Activated naive CD8-positive, alpha-beta T cell treated with anti-CD3 and anti-CD28 coated beads for 36 hours (primary cell): Measurements from ENCODE around the gene C19orf67. TPM values are rescaled to one million over a fixed set of nuclear protein-coding genes. Genes with fewer than 3 reads are reported as not detected.

Source experiments
- DNase-seq: peaks from one replicate; pipeline ENCODE4 v3.0.0; 2021
- H3K27ac Mint-ChIP-seq: one replicate; pipeline ENCODE4 v1.8.0; 2022; ENCODE audit warnings: mild to moderate bottlenecking, moderate library complexity, mixed read lengths
- H3K27me3 Mint-ChIP-seq: one replicate; pipeline ENCODE4 v1.8.0; 2022; ENCODE audit warnings: mild to moderate bottlenecking, mixed read lengths
- H3K36me3 Mint-ChIP-seq: one replicate; pipeline ENCODE4 v1.8.0; 2021; ENCODE audit warnings: mild to moderate bottlenecking, mixed read lengths
- H3K4me1 Mint-ChIP-seq: one replicate; pipeline ENCODE4 v1.8.0; 2021; ENCODE audit warnings: mixed read lengths
- H3K4me3 Mint-ChIP-seq: one replicate; pipeline ENCODE4 v1.8.0; 2022; ENCODE audit warnings: mild to moderate bottlenecking, moderate library complexity, mixed read lengths
- H3K9me3 Mint-ChIP-seq: one replicate; pipeline ENCODE4 v1.8.0; 2022; ENCODE audit warnings: mixed read lengths
- total RNA-seq, 2 experiments: library from RNA; stranded (reverse); gene quantifications; one replicate each; pipeline ENCODE4 v1.2.3, GENCODE V29; 2021

C19orf67 gene
- not detected for total RNA-seq

GRCh38 chr19:14085309-14085995 is at the start of gene C19orf67:
Gene C19orf67 (minus strand): TSS chr19:14085783. CDS start chr19:14085627, 156 bp downstream.
- no peak for DNase-seq
- Mint-ChIP-seq H3K36me3 (peaks cover 12% of the 10 kb centered on the region), H3K4me3 (no peak within 1 kb of the TSS), H3K9me3 (no peaks in the 10 kb centered on the region), H3K27me3 (no peaks in the 10 kb centered on the region), H3K27ac (no peak within 1 kb of the TSS), H3K4me1 (peaks cover 10% of the 10 kb centered on the region)

- H3K27ac Mint-ChIP-seq = peak overlapping the region; percentile 96
- H3K27me3 Mint-ChIP-seq = no peaks in the 10 kb centered on the region
- peak overlapping the region; percentile 94 for H3K4me3 Mint-ChIP-seq
- H3K36me3 Mint-ChIP-seq = peaks cover 27% of the 10 kb centered on the region
- peaks cover 24% of the 10 kb centered on the region for H3K4me1 Mint-ChIP-seq
- H3K9me3 Mint-ChIP-seq = no peaks in the 10 kb centered on the region
- DNase-seq = no peak
Observed at GRCh38 chr19:14135355-14135754, 49.8 kb upstream of the C19orf67 start.

DNA sequence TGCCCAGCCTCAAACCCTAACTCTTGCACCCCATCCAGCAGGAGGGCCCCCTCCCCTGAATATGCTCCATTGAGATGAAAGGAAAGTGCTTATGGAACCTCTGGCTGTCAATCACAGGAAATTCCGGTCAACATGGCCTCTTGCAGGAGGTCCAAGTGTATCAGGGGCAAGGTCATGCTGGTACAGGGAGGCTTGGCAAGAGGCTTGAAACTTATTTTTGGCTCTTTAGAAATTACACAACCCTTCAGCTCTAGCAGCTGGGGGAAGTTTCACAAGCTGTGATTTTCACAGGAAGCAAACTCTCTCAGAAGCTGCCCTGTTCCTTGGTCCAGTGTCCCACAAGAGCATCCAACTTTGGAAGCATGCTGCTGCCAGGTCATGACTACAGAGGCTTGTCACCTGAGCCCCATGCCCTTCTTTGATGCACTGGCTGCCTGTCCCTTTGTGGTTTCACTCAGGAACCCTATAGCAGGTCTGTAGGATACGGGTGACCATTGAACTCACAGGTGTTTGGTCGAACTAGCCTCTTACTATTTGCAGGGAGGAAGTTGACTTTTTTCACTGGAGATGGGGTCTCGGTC is 42.4 kb upstream of the C19orf67 start:
- no peaks in the 10 kb centered on the region for H3K4me1 Mint-ChIP-seq
- DNase-seq = no peak
- H3K9me3 Mint-ChIP-seq = no peaks in the 10 kb centered on the region
- no peaks in the 10 kb centered on the region for H3K27me3 Mint-ChIP-seq
- no peak overlapping the region for H3K4me3 Mint-ChIP-seq
- peaks cover 22% of the 10 kb centered on the region for H3K36me3 Mint-ChIP-seq
- H3K27ac Mint-ChIP-seq = no peak overlapping the region

- Mint-ChIP-seq H3K36me3 (peaks cover 23% of the 10 kb centered on the region), H3K4me1 (no peaks in the 10 kb centered on the region)
Observed at GRCh38 chr19:14127176-14127575, 41.6 kb upstream of the C19orf67 start.

DNA sequence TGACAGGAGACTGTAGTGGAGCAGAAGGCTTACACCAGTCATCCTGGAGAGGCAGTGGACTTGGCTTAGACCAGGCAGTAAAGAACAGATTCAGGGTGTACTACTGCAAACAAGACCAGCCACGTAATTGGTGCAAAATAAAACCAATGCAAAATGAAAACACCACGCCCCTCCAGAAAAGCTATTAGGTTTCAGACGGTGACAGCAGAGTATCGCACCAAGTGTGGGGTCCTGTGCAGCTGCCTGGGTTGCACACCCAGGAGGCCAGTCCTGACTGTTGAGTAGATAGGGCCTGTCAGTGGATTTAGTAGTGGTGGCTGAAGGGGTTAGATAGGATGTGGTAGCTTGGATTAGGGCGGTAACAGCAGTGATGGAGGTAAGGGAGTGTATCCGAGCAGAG is 37.3 kb upstream of the C19orf67 start:
- H3K4me3 Mint-ChIP-seq = no peak overlapping the region
- DNase-seq = no peak

More at GRCh38 chr19:14127176-14127575, 41.6 kb upstream of the C19orf67 start:
- Mint-ChIP-seq H3K27ac (no peak overlapping the region), H3K27me3 (no peaks in the 10 kb centered on the region), H3K9me3 (no peaks in the 10 kb centered on the region), H3K4me3 (no peak overlapping the region)
- no peak for DNase-seq

DNA sequence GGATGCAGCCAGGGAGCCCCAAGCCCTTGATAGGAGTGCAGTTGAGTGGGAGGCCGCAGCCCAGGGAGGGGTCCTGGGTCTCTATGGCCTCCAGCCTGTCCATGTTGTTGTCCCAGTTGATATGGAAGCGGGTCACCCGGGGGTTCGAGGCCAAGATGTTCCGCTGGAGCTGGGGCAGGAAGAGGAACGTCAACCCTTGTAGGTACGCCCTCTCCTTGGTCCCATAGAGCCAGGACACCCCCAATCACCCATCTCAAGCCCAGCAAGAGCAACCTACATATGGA is 34.9 kb upstream of the C19orf67 start:
- no peak overlapping the region for H3K4me3 Mint-ChIP-seq

More for the DNA sequence above, 37.3 kb upstream of the C19orf67 start:
- Mint-ChIP-seq H3K9me3 (no peaks in the 10 kb centered on the region), H3K27me3 (no peaks in the 10 kb centered on the region), H3K4me1 (peaks cover 9% of the 10 kb centered on the region), H3K36me3 (peaks cover 15% of the 10 kb centered on the region), H3K27ac (no peak overlapping the region)

DNA sequence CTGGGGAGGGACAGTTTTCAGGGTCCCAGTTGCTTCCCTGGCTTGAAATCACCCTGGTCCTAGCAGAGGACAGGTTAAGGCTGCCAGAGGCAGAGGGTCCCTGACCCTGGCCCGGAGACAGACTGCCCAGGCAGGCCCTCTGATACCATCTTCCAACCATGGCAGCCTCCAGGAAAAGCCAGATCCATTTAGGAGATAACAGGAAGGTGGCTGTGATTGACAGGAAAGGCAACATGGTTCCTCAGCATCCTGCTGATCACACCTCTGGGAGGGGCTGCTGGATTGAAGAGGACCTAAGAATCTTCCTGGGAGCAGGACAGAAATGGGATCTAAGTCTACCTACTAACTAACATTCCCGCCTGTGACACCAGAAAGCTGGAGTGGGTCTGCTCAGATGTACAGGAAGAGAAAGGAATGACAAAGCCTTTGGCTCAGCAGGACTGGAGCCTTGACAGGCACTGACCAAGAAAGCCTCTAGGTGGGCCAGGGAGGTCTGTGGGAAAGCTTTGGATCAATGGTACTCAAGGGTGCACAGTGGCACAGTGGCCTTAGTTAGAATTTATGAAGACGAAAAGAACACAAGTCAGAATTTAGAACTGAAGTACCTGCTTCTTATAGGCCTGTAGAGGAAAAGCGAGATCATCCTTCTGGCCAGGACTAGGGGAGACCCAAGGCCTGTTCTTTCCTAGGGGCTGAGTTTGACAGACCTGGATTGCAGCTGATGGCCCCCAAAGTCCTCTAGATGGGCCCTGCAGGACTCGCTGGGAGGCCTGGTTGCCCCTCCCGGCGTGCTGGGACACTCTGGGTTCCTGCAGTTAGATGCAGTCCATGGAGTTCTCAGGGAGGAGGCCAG is 34.3 kb upstream of the C19orf67 start:
- Mint-ChIP-seq H3K27ac (no peak overlapping the region), H3K4me3 (no peak overlapping the region), H3K4me1 (peaks cover 26% of the 10 kb centered on the region), H3K9me3 (no peaks in the 10 kb centered on the region), H3K27me3 (no peaks in the 10 kb centered on the region), H3K36me3 (peaks cover 11% of the 10 kb centered on the region)
- DNase-seq = no peak

More for the DNA sequence above, 34.9 kb upstream of the C19orf67 start:
- Mint-ChIP-seq H3K36me3 (peaks cover 15% of the 10 kb centered on the region), H3K27me3 (no peaks in the 10 kb centered on the region), H3K4me1 (peaks cover 24% of the 10 kb centered on the region), H3K9me3 (no peaks in the 10 kb centered on the region), H3K27ac (no peak overlapping the region)
- no peak for DNase-seq

DNA sequence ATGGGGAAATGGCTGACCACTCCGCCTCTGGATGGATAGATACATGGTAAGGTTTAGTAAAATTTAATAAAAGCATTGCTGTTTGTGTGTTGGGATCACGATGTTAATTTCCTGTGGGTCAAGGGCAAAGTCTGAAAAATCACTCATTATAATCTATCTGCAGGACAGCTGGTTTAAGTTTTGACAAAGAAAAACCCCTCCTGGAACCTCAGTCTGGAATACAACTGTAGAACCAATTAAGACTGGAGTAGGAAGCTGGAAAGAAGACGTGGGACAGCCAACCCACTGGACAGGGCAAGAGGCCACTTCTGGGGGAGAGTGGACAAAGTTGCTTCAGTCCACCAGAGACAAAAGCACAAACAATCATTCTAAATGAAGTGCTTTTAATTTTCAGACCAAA is 33.6 kb upstream of the C19orf67 start:
- no peaks in the 10 kb centered on the region for H3K27me3 Mint-ChIP-seq
- no peaks in the 10 kb centered on the region for H3K9me3 Mint-ChIP-seq
- no peak for DNase-seq
- no peak overlapping the region for H3K27ac Mint-ChIP-seq
- H3K36me3 Mint-ChIP-seq = peaks cover 7% of the 10 kb centered on the region
- peak overlapping the region; percentile 86 for H3K4me3 Mint-ChIP-seq
- peaks cover 26% of the 10 kb centered on the region for H3K4me1 Mint-ChIP-seq

DNA sequence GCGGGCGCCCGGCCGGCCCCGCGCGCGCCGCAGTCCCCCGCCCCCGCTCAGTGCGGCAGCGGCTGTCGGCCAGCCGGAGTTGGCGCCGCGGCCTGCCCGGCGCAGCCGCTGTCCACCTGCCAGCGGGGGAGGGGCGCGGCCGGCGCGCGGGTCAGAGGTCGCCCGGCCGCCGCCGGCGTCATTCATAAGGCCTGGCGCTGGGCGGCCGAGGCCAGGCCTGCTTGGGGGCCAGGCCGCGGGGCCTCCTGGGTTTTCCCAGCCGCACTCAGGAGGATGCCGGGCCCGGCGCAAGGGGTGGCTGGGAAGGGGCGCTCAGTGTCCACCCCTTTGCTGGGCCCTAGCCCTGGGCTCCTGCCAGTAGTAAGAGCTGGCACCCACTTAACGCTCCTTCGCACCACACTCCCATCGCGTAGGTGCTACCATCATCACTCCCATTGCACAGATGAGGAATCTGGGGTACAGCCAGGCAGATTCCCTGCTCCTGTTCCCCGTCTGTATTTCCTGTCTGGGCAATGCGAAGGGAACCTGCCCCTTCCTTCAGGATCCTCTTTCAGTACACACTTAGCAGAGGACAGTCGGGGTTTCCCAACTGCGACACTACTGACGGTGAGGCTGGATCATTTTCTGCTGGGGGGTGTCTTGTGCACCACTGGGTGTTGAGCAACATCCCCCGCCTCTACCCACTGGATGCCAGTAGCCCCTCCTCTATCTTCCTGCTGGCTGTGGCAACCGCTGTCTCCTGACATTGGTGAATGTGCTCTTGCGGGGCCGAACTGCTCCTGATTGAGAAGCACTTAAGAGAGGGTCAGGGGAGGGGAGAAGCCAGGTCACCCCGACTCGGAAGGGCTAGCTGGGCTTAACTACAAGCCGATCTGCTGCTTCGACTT is 32.8 kb upstream of the C19orf67 start:
- Mint-ChIP-seq H3K4me3 (peak overlapping the region; percentile 86), H3K27me3 (no peaks in the 10 kb centered on the region), H3K36me3 (peaks cover 7% of the 10 kb centered on the region), H3K27ac (peak overlapping the region; percentile 88), H3K9me3 (no peaks in the 10 kb centered on the region), H3K4me1 (peaks cover 30% of the 10 kb centered on the region)
- peak; percentile 38 for DNase-seq

DNA sequence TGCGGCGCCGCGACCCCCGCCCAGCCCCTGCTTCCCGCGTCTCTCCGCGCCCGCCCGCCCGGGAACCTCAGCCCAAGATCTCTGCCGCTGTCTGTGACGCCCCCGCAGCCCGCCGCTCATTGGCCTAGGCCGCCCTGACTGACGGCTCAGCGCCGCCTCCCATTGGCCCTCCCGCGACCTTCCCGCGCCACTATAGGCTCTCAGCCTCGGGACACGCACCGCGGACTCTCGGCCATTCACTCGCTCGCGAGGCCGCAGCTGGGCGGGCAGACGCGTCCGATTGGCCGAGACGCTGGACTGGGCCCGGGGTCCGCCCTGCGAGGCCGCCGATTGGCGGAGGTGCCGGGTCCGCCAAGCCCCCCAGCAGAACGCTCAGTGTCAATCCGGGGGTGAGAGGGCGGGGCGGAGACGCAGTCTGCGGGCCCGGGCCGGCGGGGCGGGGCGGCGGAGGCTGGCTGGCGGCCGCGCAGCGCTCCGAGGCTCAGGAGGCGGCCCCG is 32.1 kb upstream of the C19orf67 start, which contains the start of gene PRKACA:
TSS of gene PRKACA (minus strand) at position 95 of the 497 bp plus-strand sequence. CDS start 215 bp downstream, outside the sequence.
- Mint-ChIP-seq H3K4me3 (peak within 1 kb of the TSS; percentile 87), H3K27ac (peak within 1 kb of the TSS; percentile 88), H3K4me1 (peaks cover 33% of the 10 kb centered on the region), H3K27me3 (no peaks in the 10 kb centered on the region), H3K36me3 (peaks cover 4% of the 10 kb centered on the region), H3K9me3 (no peaks in the 10 kb centered on the region)
- DNase-seq = peak; percentile 100

DNA sequence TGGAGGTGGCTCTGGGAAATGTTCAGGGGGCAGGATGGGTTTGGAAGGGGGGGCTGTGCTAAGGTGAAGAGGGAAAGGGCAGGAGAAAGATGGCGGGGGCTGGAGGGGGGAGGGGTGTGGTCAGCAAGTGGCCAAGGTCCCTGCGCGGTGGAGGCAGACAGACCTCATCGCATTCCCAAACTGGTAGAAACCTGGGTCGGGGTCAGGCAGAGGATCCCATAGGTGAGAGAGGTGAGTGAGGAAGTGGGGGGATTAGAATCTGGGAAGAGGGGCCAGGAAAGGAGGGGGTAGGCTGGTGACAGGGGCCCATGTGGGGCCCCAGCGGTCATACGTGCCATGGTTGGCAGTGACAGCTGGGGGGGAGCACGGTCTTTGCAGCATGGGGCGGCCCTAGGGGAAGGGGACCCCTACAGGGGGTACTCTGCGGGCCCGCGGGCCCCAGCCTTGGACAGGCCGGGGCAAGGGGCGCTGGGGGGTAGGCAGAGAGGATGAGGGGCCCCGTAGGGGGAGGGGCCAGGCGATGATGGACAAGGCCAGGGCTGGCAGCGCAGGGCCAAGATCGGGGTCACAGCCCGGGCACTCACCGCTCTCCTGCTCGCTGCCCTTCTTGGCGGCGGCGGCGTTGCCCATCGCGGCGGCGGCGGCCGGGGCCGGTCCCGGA is 31.5 kb upstream of the C19orf67 start:
- peak overlapping the region; percentile 7 for H3K27ac Mint-ChIP-seq
- peak overlapping the region; percentile 87 for H3K4me3 Mint-ChIP-seq
- DNase-seq = no peak
- peaks cover 38% of the 10 kb centered on the region for H3K4me1 Mint-ChIP-seq
- H3K27me3 Mint-ChIP-seq = no peaks in the 10 kb centered on the region
- H3K9me3 Mint-ChIP-seq = no peaks in the 10 kb centered on the region
- no peaks in the 10 kb centered on the region for H3K36me3 Mint-ChIP-seq

- H3K4me1 Mint-ChIP-seq = peaks cover 43% of the 10 kb centered on the region
- H3K27ac Mint-ChIP-seq = peak overlapping the region; percentile 7
- no peaks in the 10 kb centered on the region for H3K9me3 Mint-ChIP-seq
- DNase-seq = no peak
- H3K4me3 Mint-ChIP-seq = peak overlapping the region; percentile 87
- no peaks in the 10 kb centered on the region for H3K27me3 Mint-ChIP-seq
- no peaks in the 10 kb centered on the region for H3K36me3 Mint-ChIP-seq
Observed at GRCh38 chr19:14116525-14116917, 30.9 kb upstream of the C19orf67 start.

DNA sequence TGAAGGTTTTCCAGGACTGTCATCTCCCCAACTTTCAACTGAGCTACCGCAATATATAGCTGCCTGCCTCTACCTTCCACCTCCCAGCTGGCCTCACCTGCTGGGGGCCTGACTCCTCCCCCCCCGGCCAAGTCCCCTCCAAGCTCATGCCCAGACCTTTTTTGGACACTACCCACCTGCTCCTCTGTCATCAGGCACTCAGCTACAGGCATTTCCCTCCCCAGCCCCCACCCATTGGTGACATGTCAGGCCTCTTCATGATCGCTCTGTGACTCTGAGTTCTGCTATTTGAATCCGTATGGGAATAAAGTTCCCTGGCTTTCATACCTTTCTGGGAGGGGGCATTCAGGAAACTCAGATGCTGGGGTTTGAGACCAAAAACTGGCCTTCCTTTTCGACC is 30.2 kb upstream of the C19orf67 start:
- no peaks in the 10 kb centered on the region for H3K9me3 Mint-ChIP-seq
- H3K4me1 Mint-ChIP-seq = peaks cover 43% of the 10 kb centered on the region
- no peak for DNase-seq
- no peaks in the 10 kb centered on the region for H3K27me3 Mint-ChIP-seq
- no peaks in the 10 kb centered on the region for H3K36me3 Mint-ChIP-seq
- no peak overlapping the region for H3K27ac Mint-ChIP-seq
- H3K4me3 Mint-ChIP-seq = peak overlapping the region; percentile 87

DNA sequence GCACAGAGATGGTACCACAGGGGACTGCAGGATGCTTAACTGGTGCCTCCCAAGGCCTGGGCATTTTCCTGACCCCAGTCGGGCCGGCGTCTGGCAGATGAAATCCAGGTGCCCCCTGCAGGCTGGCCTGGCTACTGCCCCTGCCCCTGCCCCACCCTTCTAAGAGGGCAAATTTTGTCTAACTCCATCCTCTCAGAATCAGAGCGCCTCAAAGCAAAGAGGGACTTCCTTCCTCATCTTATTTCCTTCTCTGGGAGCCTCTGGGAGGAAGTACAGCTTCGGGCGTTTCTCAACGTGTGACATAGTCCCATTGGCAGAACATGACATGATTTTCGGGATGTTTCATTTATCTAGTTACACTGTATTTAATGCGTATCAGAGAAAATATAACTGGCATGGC is 29.3 kb upstream of the C19orf67 start:
- H3K27ac Mint-ChIP-seq = no peak overlapping the region
- no peaks in the 10 kb centered on the region for H3K9me3 Mint-ChIP-seq
- DNase-seq = peak; percentile 63
- peaks cover 43% of the 10 kb centered on the region for H3K4me1 Mint-ChIP-seq
- H3K4me3 Mint-ChIP-seq = no peak overlapping the region
- H3K36me3 Mint-ChIP-seq = no peaks in the 10 kb centered on the region
- no peaks in the 10 kb centered on the region for H3K27me3 Mint-ChIP-seq
